ENCODE data around the gene HOXB5. TPM values are rescaled to one million over a fixed set of nuclear protein-coding genes. Genes with fewer than 3 reads are reported as not detected.
A peak's percentile ranks its signal among the peaks of the same experiment; 100 is the strongest.

HOXB5 gene
- total and polyA plus RNA-seq, 3 donors from 2014 or later, result 0.50 to 1.7 (median 0.71) TPM

- DNase-seq, result peak; percentile 61
- 0 to 1% methylated on average over 23 to 67 of the region's 72 CpGs for WGBS, 2 donors
- intact Hi-C loops (cut with DNase I; ENCODE audit: low total_unique reads), result no loop called here
- TF ChIP-seq POLR2A (IDR thresholded peaks at IDR 0.05) (no peak), CTCF (IDR thresholded peaks at IDR 0.05) (peak in 2 of 3 experiments; percentile 19 to 25)
- no peaks in the 10 kb centered on the region for H3K27me3 ChIP-seq
- H3K4me1 ChIP-seq, result peaks cover 4% of the 10 kb centered on the region
- H3K27ac ChIP-seq, result peak overlapping the region; percentile 78 to 81
- H3K36me3 ChIP-seq (ENCODE audit: low read depth, missing control alignments), result no peaks in the 10 kb centered on the region
- H3K4me3 ChIP-seq, result peak overlapping the region; percentile 52 to 69
- no peaks in the 10 kb centered on the region for H3K9me3 ChIP-seq
Observed at GRCh38 chr17:48543107-48543853, 50.3 kb downstream of the HOXB5 start.

GRCh38 chr17:48542698-48543106 is 50.9 kb downstream of the HOXB5 start:
- peak overlapping the region; percentile 78 to 81 for H3K27ac ChIP-seq
- WGBS, 2 donors, result 8% methylated on average over 12 of the region's 12 CpGs
- H3K27me3 ChIP-seq, result no peaks in the 10 kb centered on the region
- no peak for DNase-seq
- intact Hi-C loops (cut with DNase I; ENCODE audit: low total_unique reads), result no loop called here
- H3K4me3 ChIP-seq, result peak overlapping the region; percentile 52 to 69
- H3K4me1 ChIP-seq, result peaks cover 4% of the 10 kb centered on the region
- TF ChIP-seq CTCF (IDR thresholded peaks at IDR 0.05), result no peak
- TF ChIP-seq POLR2A (IDR thresholded peaks at IDR 0.05), result no peak
- H3K36me3 ChIP-seq (ENCODE audit: low read depth, missing control alignments), result no peaks in the 10 kb centered on the region
- H3K9me3 ChIP-seq, result no peaks in the 10 kb centered on the region

- 17 to 20% methylated on average over 20 to 27 of the region's 27 CpGs for WGBS, 2 donors
- H3K4me3 ChIP-seq, result peak overlapping the region; percentile 52 to 69
- no peaks in the 10 kb centered on the region for H3K9me3 ChIP-seq
- peak; percentile 33 for DNase-seq
- peaks cover 4% of the 10 kb centered on the region for H3K4me1 ChIP-seq
- no peak for TF ChIP-seq CTCF (IDR thresholded peaks at IDR 0.05)
- TF ChIP-seq POLR2A (IDR thresholded peaks at IDR 0.05), result no peak
- no peaks in the 10 kb centered on the region for H3K36me3 ChIP-seq (ENCODE audit: low read depth, missing control alignments)
- intact Hi-C loops (cut with DNase I; ENCODE audit: low total_unique reads), result no loop called here
- H3K27ac ChIP-seq, result peak overlapping the region; percentile 74 to 81
- H3K27me3 ChIP-seq, result no peaks in the 10 kb centered on the region
Observed at GRCh38 chr17:48542114-48542656, 51.4 kb downstream of the HOXB5 start.

GRCh38 chr17:48541577-48542113 is 51.9 kb downstream of the HOXB5 start:
- TF ChIP-seq CTCF (IDR thresholded peaks at IDR 0.05) (no peak), POLR2A (IDR thresholded peaks at IDR 0.05) (no peak)
- Histone ChIP-seq H3K9me3 (no peaks in the 10 kb centered on the region), H3K27ac (peak overlapping the region; percentile 74 to 81), H3K4me3 (peak overlapping the region; percentile 52 to 69), H3K27me3 (no peaks in the 10 kb centered on the region), H3K36me3 (ENCODE audit: low read depth, missing control alignments) (no peaks in the 10 kb centered on the region), H3K4me1 (peaks cover 4% of the 10 kb centered on the region)
- peak; percentile 43 for DNase-seq
- intact Hi-C loops (cut with DNase I; ENCODE audit: low total_unique reads), result no loop called here
- 1 to 5% methylated on average over 30 to 35 of the region's 36 CpGs for WGBS, 2 donors

MicroRNAs within 50 kb of the gene (microRNA counts, 767-probe panel; counts per million panel counts)
- microRNA hsa-miR-10a-5p, result 152 to 3,588 counts per million in 2 donors

Small RNAs within 50 kb of the gene (microRNA-seq; reads per million reads assigned to microRNA genes)
- 0.69 to 1.4 reads per million in 2 donors for gene MIR196A1 (ENCODE audit: borderline number of aligned reads in 2 of 2, borderline replicate concordance in 1 of 2)

Small RNAs within 50 kb of the gene (small RNA-seq; reads per million reads assigned to genes)
- 0 reads per million in 2 donors for gene MIR196A1

Other genes starting within 250 kb of the HOXB5 start
- gene SKAP1, start 163.6 kb downstream of the HOXB5 start, total RNA-seq, result 10 to 100 TPM in 1 of 2 donors, 1 to 10 TPM in 1; 9.0 to 16.9 TPM
- 34.1 TPM for gene SKAP1, start 163.6 kb downstream of the HOXB5 start, polyA plus RNA-seq (ENCODE audit: insufficient read depth, low read depth, low replicate concordance)
- gene HOXB1, start 62.8 kb downstream of the HOXB5 start, total RNA-seq, result 1 to 10 TPM in 1 of 2 donors, not detected in 1; 1.1 TPM
- gene HOXB1, start 62.8 kb downstream of the HOXB5 start, polyA plus RNA-seq (ENCODE audit: insufficient read depth, low read depth, low replicate concordance), result not detected
- 1 to 10 TPM; 1.8 to 3.3 TPM for gene HOXB2, start 48.7 kb downstream of the HOXB5 start, total RNA-seq
- gene HOXB2, start 48.7 kb downstream of the HOXB5 start, polyA plus RNA-seq (ENCODE audit: insufficient read depth, low read depth, low replicate concordance), result 4.2 TPM
- gene HOXB4, start 15.4 kb downstream of the HOXB5 start, total RNA-seq, result 1 to 10 TPM; 1.6 to 1.8 TPM
- gene HOXB4, start 15.4 kb downstream of the HOXB5 start, polyA plus RNA-seq (ENCODE audit: insufficient read depth, low read depth, low replicate concordance), result 1.6 TPM
- gene HOXB3, start 3.5 kb downstream of the HOXB5 start, total RNA-seq, result 10 to 100 TPM in 1 of 2 donors, 1 to 10 TPM in 1; 9.2 to 10.6 TPM
- gene HOXB3, start 3.5 kb downstream of the HOXB5 start, polyA plus RNA-seq (ENCODE audit: insufficient read depth, low read depth, low replicate concordance), result 11.4 TPM
- gene HOXB6, start 11.2 kb upstream of the HOXB5 start, total RNA-seq, result 1 to 10 TPM; 2.0 to 4.3 TPM
- 3.0 TPM for gene HOXB6, start 11.2 kb upstream of the HOXB5 start, polyA plus RNA-seq (ENCODE audit: insufficient read depth, low read depth, low replicate concordance)
- 1 to 10 TPM; 2.8 to 3.2 TPM for gene HOXB7, start 17.2 kb upstream of the HOXB5 start, total RNA-seq
- 4.4 TPM for gene HOXB7, start 17.2 kb upstream of the HOXB5 start, polyA plus RNA-seq (ENCODE audit: insufficient read depth, low read depth, low replicate concordance)
- gene HOXB8, start 21.5 kb upstream of the HOXB5 start, total RNA-seq, result 1 to 10 TPM; 2.0 to 2.7 TPM
- 1.2 TPM for gene HOXB8, start 21.5 kb upstream of the HOXB5 start, polyA plus RNA-seq (ENCODE audit: insufficient read depth, low read depth, low replicate concordance)
- under 1 TPM; 0.31 to 0.94 TPM for gene HOXB9, start 32.6 kb upstream of the HOXB5 start, total RNA-seq
- gene HOXB9, start 32.6 kb upstream of the HOXB5 start, polyA plus RNA-seq (ENCODE audit: insufficient read depth, low read depth, low replicate concordance), result 0.76 TPM
- gene PRAC1, start 128.7 kb upstream of the HOXB5 start, total RNA-seq, result not detected
- not detected for gene PRAC1, start 128.7 kb upstream of the HOXB5 start, polyA plus RNA-seq (ENCODE audit: insufficient read depth, low read depth, low replicate concordance)
- 1 to 10 TPM; 2.6 to 3.2 TPM for gene PRAC2, start 129.4 kb upstream of the HOXB5 start, total RNA-seq
- 0.86 TPM for gene PRAC2, start 129.4 kb upstream of the HOXB5 start, polyA plus RNA-seq (ENCODE audit: insufficient read depth, low read depth, low replicate concordance)
- gene HOXB13, start 135.0 kb upstream of the HOXB5 start, total RNA-seq, result under 1 TPM in 1 of 2 donors, not detected in 1; 0.24 TPM
- not detected for gene HOXB13, start 135.0 kb upstream of the HOXB5 start, polyA plus RNA-seq (ENCODE audit: insufficient read depth, low read depth, low replicate concordance)
- 10 to 100 TPM; 18.5 to 44.3 TPM for gene TTLL6, start 223.4 kb upstream of the HOXB5 start, total RNA-seq
- 70.9 TPM for gene TTLL6, start 223.4 kb upstream of the HOXB5 start, polyA plus RNA-seq (ENCODE audit: insufficient read depth, low read depth, low replicate concordance)
- gene CALCOCO2, start 237.3 kb upstream of the HOXB5 start, total RNA-seq, result 100 to 1,000 TPM; 117 to 153 TPM
- gene CALCOCO2, start 237.3 kb upstream of the HOXB5 start, polyA plus RNA-seq (ENCODE audit: insufficient read depth, low read depth, low replicate concordance), result 351 TPM

Measured in testis (tissue), 3 donors.